Measurements from ENCODE around the gene HACL1. TPM values are rescaled to one million over a fixed set of nuclear protein-coding genes. Genes with fewer than 3 reads are reported as not detected.

HACL1 gene
- total and polyA plus RNA-seq, 9 donors: 11.3 to 22.7 (median 17.6) TPM

DNA sequence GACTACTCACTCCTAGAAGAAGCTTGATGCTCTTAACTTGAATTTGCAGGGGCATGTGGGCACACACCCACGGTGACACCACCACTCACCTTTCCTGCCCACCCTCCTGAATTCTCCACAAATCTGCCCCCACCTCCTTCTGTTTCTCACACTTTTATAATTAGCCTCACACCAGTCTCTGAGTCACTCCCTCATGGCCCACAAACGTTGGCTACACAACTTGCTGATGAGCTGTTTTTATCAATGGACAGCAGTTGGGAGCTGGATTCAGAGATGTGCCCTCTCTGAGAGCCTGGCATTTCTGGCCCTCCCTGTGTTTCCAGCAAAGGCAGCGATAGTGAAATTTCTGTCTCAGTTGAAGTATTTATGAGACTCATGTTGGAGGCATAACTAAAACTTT is 81.2 kb downstream of the HACL1 start:
- Histone ChIP-seq H3K27me3 (no peaks in the 10 kb centered on the region), H3K9me3 (no peaks in the 10 kb centered on the region), H3K4me3 (no peak overlapping the region), H3K36me3 (no peaks in the 10 kb centered on the region), H3K27ac (no peak overlapping the region), H3K4me1 (ENCODE audit: insufficient read depth) (no peaks in the 10 kb centered on the region)
- DNase-seq: no peak
- WGBS, 3 donors: 44 to 52% (median 51%) methylated on average over 3 of the region's 3 CpGs
- intact Hi-C loops (cut with DNase I): no loop called here
- no peak for TF ChIP-seq POLR2A (IDR thresholded peaks at IDR 0.05)
- no peak for TF ChIP-seq EP300 (IDR thresholded peaks at IDR 0.05)
- TF ChIP-seq, protein P1, sequence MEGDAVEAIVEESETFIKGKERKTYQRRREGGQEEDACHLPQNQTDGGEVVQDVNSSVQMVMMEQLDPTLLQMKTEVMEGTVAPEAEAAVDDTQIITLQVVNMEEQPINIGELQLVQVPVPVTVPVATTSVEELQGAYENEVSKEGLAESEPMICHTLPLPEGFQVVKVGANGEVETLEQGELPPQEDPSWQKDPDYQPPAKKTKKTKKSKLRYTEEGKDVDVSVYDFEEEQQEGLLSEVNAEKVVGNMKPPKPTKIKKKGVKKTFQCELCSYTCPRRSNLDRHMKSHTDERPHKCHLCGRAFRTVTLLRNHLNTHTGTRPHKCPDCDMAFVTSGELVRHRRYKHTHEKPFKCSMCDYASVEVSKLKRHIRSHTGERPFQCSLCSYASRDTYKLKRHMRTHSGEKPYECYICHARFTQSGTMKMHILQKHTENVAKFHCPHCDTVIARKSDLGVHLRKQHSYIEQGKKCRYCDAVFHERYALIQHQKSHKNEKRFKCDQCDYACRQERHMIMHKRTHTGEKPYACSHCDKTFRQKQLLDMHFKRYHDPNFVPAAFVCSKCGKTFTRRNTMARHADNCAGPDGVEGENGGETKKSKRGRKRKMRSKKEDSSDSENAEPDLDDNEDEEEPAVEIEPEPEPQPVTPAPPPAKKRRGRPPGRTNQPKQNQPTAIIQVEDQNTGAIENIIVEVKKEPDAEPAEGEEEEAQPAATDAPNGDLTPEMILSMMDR (IDR thresholded peaks at IDR 0.05): no peak

DNA sequence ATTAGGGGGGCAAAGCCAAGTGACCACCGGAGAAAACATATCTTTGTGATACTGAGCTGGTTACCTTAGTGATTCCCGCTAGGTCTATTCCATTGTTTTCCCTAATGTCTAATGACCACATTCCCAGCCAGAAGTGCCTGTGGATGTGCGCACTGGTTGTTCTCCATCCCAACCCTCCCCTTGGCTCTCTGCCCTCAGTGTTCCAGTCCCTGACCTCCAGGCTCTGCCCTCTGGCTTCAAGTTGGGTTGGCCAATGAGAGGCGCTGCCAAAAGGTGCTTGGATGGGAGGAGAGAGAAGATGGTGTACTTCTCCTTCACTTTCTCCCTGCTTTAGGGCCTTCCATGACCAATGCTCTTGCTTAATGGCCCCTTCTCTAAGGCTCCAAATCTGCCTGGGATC is 82.3 kb downstream of the HACL1 start:
- TF ChIP-seq, protein P1 (IDR thresholded peaks at IDR 0.05): no peak
- TF ChIP-seq EP300 (IDR thresholded peaks at IDR 0.05) (no peak), POLR2A (IDR thresholded peaks at IDR 0.05) (no peak)
- Histone ChIP-seq H3K27me3 (no peaks in the 10 kb centered on the region), H3K27ac (no peak overlapping the region), H3K4me3 (no peak overlapping the region), H3K4me1 (ENCODE audit: insufficient read depth) (no peaks in the 10 kb centered on the region), H3K36me3 (no peaks in the 10 kb centered on the region), H3K9me3 (no peaks in the 10 kb centered on the region)
- intact Hi-C loops (cut with DNase I): no loop called here
- DNase-seq: peak in 2 of 5 donors; percentile 25 to 54
- WGBS, 3 donors: 87 to 91% (median 91%) methylated on average over 4 of the region's 4 CpGs

DNA sequence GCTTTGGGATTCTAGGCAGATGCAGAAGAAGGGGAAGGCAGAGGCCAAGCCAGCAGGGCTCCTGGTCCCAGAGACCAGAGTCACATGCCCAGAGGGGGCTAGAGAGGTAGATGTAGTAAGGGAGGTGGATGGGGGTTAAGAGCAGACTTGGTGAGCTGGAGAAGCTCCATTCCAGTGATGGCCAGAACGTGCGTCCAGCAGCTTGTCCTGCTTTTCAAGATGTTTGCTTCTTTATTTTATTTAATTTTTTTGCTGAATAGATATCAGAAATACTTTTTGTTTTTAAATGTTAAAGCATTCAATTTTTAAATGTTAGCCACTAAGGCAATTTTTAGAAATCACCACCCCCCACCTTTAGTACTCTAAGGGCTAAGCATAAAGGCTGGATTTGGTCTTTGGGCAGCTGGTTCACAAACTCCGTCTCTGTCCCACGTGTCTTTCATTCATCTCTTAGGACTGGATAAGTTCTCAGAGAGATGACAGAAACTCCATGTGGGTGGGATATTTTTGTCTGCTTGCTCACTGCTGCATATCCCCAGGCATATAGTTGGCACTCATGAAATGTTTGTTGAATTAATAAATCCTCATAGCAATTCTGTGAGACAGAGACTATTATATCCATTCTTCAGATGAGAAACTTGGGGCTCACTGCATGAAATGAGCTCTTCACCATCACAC is 86.6 kb downstream of the HACL1 start:
- no peak for TF ChIP-seq EP300 (IDR thresholded peaks at IDR 0.05)
- no peak for TF ChIP-seq POLR2A (IDR thresholded peaks at IDR 0.05)
- TF ChIP-seq, protein P1 (IDR thresholded peaks at IDR 0.05): no peak
- H3K9me3 ChIP-seq: no peaks in the 10 kb centered on the region
- no peaks in the 10 kb centered on the region for H3K27me3 ChIP-seq
- intact Hi-C loops (cut with DNase I): no loop called here
- H3K4me1 ChIP-seq (ENCODE audit: insufficient read depth): peaks cover 2% of the 10 kb centered on the region
- no peak overlapping the region for H3K4me3 ChIP-seq
- no peak overlapping the region for H3K27ac ChIP-seq
- 59 to 90% (median 65%) methylated on average over 4 of the region's 4 CpGs for WGBS, 3 donors
- H3K36me3 ChIP-seq: no peaks in the 10 kb centered on the region
- no peak for DNase-seq

DNA sequence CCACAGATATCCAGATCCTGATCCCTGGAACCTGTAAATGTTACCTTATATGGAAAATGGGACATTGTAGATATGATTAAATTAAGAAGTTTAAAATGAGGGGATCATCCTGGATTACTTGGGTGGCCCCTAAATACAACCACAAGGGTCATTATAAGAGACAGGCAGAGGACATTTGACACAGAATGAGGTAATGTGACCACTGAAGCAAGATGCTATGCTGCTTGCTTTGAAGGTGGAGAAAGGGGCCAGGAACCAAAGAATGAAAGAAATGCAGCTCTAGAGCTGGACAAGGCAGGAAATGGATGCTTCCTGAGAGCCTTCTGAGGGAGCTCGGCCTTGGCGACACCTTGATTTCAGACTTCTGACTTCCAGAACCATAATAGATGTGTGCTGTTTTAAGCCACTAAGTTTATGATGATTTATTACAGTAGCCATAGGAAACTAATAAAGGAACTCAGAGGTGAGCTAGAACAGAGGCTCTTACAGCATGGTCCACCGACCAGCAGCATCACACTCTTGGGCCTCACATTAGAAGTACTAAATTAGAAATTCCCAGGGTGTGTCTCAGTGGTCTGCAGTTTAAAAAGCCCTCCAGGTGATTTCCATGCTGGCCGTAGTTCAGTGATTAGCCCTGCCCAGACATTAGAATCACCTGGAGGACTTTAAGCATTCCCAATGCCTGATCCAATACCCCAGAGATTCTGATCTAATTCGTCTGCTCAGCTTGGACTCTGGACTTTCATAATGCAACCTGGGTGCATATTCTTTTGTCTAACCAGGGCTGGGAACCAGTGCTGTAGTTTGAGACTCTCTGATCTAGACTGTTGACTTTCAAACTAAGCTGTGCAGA is 87.3 kb downstream of the HACL1 start:
- H3K9me3 ChIP-seq: no peaks in the 10 kb centered on the region
- TF ChIP-seq POLR2A (IDR thresholded peaks at IDR 0.05) (no peak), EP300 (IDR thresholded peaks at IDR 0.05) (no peak)
- TF ChIP-seq, protein P1 (IDR thresholded peaks at IDR 0.05): no peak
- H3K4me3 ChIP-seq: no peak overlapping the region
- 87 to 90% (median 88%) methylated on average over 5 of the region's 5 CpGs for WGBS, 3 donors
- intact Hi-C loops (cut with DNase I): no loop called here
- H3K4me1 ChIP-seq (ENCODE audit: insufficient read depth): peaks cover 2% of the 10 kb centered on the region
- no peak overlapping the region for H3K27ac ChIP-seq
- DNase-seq: no peak
- no peaks in the 10 kb centered on the region for H3K27me3 ChIP-seq
- no peaks in the 10 kb centered on the region for H3K36me3 ChIP-seq
